ENCODE measurements around the gene CNTNAP2.

GRCh38 chr7:147106746-147107145, 990.1 kb downstream of the CNTNAP2 start:
- TF ChIP-seq POLR2A (IDR thresholded peaks at IDR 0.05; ENCODE audit: low read length) (no peak), GATA1 (IDR thresholded peaks at IDR 0.05; ENCODE audit: low read depth, low read length) (no peak)
